ACHN (cell line): Measurements from ENCODE around the gene RMND1.
"Not testable (repeated sequence)": the region's sequence is repeated elsewhere in the genome, so short reads cannot be mapped to it uniquely, and the experiment has no call there.

ENCODE experiments used
- DNase-seq: peaks from one replicate; pipeline ENCODE4 v3.0.0-alpha.2; 2015
- in situ Hi-C: cut with HindIII; loops from 2 replicates; pipeline ENCODE4 v1.10.0; 2017; ENCODE audit warnings: low sequenced_read_pairs, low pct_ligation_motif_present, low pct_unique_long_range_greater_than_20kb

The RMND1 gene

GRCh38 chr6:151370509-151371078 is 81.3 kb downstream of the RMND1 start:
- DNase-seq: peak; percentile 20
- in situ Hi-C loops: no loop called here

GRCh38 chr6:151365233-151365632 is 86.7 kb downstream of the RMND1 start:
- DNase-seq: no peak
- in situ Hi-C loops: no loop called here

GRCh38 chr6:151359486-151359885 is 92.4 kb downstream of the RMND1 start:
- in situ Hi-C loops: no loop called here
- no peak for DNase-seq

GRCh38 chr6:151358475-151358874 is 93.5 kb downstream of the RMND1 start:
- DNase-seq: no peak
- in situ Hi-C loops: no loop called here

GRCh38 chr6:151357758-151358436 is 94.0 kb downstream of the RMND1 start:
- no peak for DNase-seq
- in situ Hi-C loops: no loop called here

GRCh38 chr6:151356983-151357382 is 94.9 kb downstream of the RMND1 start:
- DNase-seq, in situ Hi-C loops: not testable (repeated sequence)
